HG02840 (cell line): ENCODE measurements around the gene RAB3GAP2.
A peak's percentile ranks its signal among the peaks of the same experiment; 100 is the strongest.
"Not testable (repeated sequence)": the region's sequence is repeated elsewhere in the genome, so short reads cannot be mapped to it uniquely, and the experiment has no call there.

Experiments used
- ATAC-seq: cut with Tn5 transposase; IDR thresholded peaks from one replicate; pipeline ENCODE4 v1.9.1; 2021; ENCODE audit warnings: mild to moderate bottlenecking, moderate library complexity, moderate number of reproducible peaks; ENCODE audit not compliant: unreplicated experiment, low FRiP score

RAB3GAP2 gene, protein sequence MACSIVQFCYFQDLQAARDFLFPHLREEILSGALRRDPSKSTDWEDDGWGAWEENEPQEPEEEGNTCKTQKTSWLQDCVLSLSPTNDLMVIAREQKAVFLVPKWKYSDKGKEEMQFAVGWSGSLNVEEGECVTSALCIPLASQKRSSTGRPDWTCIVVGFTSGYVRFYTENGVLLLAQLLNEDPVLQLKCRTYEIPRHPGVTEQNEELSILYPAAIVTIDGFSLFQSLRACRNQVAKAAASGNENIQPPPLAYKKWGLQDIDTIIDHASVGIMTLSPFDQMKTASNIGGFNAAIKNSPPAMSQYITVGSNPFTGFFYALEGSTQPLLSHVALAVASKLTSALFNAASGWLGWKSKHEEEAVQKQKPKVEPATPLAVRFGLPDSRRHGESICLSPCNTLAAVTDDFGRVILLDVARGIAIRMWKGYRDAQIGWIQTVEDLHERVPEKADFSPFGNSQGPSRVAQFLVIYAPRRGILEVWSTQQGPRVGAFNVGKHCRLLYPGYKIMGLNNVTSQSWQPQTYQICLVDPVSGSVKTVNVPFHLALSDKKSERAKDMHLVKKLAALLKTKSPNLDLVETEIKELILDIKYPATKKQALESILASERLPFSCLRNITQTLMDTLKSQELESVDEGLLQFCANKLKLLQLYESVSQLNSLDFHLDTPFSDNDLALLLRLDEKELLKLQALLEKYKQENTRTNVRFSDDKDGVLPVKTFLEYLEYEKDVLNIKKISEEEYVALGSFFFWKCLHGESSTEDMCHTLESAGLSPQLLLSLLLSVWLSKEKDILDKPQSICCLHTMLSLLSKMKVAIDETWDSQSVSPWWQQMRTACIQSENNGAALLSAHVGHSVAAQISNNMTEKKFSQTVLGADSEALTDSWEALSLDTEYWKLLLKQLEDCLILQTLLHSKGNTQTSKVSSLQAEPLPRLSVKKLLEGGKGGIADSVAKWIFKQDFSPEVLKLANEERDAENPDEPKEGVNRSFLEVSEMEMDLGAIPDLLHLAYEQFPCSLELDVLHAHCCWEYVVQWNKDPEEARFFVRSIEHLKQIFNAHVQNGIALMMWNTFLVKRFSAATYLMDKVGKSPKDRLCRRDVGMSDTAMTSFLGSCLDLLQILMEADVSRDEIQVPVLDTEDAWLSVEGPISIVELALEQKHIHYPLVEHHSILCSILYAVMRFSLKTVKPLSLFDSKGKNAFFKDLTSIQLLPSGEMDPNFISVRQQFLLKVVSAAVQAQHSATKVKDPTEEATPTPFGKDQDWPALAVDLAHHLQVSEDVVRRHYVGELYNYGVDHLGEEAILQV (N-terminal part only)

DNA sequence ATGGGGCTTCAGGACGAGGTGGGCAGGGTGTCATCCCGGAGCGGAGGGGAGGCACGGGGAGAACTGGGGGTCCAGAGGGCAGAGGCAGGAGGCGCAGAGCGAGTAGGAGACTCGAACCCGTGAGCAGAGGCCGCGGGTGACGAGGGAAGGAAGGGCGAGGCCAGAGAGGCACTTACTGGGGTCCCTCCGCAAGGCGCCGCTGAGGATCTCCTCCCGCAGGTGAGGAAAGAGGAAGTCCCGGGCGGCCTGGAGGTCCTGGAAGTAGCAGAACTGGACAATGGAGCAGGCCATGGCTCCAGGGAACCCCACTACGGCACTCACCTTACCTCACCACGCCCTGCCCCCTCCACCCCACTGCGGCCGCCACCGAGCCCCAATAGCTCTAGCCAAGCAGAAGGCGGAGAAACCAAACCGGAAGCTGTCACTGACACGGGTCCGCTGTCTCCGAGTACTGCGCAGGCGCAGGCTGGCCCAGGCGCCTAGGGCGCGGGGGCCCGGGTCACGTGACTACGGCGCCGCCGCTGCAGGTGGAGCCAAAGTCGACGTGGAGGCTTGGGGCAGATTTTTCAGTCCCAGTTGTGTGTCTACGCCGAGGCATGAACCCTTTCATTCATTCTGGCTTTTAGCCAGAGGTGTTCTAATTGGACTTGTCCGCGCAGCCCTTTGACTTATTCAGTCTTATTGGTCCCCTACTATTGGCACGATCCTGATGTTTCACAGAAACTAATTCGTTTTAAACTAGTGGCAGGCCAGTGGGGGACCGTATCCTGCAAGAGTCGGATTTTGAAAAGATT lies at the start of gene RAB3GAP2:
Gene RAB3GAP2 (minus strand): TSS at position 407 of the 794 bp plus-strand sequence. CDS start 116 bp downstream, at position 291.
- ATAC-seq: peak; percentile 99

DNA sequence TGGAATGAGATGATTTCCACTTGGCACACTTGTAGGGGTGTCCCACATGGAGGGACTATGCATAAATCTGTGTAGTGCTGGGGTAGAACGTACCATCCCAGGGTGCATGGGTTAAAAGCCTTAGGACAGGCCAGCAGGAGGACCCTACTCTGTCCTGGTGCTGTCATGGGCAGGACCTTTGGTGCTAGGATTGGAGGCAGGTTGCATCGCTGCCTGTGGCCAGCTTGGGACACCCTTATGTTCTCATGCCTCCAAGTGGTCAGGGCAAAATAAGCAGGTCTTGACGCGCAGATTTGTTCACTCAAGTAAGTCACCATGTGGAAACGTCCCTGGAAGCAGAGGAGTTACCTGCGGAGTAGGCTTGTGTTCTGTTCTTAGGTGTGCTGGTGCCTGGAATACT lies 49.5 kb upstream of the RAB3GAP2 start:
- no peak for ATAC-seq

DNA sequence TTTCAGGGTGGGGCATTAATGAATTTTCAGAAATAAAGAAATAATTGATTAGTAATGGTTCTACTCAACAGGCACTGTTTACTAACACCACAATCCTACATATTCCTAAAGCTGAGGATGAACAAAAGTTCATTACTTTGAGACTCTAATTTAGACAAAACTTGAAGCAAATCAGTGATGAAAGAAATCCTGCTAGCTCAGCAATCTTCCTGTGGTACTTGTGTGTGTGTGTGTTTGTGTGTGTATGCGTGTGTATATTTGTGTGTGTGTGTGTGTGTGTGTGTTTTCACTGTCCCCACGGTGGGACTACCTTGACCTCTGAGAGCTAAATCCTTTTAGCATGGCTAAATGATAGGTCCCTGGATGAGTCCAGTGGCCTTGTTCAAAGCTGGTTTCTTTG lies 48.5 kb upstream of the RAB3GAP2 start:
- ATAC-seq: no peak

DNA sequence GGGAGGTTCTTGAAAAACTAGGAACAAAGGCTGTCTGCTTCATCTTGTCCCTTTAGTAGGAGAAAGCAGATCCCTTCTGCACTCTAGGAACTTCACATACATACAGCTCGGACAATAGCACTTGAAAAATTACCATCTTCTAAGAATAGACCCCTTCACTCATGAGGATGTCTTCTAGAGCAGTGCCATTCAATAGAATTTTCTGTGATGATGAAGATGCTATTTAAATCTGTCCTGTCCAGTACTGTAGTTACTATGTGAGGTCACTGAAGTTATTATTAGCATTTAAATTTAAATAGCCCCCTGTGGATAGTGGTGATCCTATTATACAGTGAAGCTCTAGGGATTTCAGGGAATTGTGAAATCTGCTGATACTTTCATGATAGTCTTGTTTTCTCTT lies 46.4 kb upstream of the RAB3GAP2 start:
- ATAC-seq: no peak

DNA sequence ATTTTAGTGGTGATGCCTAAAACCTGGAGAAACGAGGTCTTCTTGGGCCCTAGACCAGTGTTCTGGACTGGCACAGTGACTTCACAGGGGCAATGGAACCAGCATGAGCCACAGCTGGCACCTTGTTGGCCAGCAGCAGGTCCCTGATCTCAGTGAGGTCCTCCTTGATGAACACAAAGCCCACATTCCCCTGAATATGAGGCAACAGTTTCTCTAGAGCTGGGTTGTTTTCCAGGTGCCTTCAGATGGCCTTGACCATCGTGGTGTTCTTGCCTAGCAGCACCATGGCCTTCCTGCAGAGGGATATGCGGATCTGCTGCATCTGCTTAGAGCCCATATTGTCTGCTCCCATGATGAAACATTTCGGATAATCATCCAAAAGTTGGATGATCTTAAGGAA lies 44.9 kb upstream of the RAB3GAP2 start:
- ATAC-seq: no peak

DNA sequence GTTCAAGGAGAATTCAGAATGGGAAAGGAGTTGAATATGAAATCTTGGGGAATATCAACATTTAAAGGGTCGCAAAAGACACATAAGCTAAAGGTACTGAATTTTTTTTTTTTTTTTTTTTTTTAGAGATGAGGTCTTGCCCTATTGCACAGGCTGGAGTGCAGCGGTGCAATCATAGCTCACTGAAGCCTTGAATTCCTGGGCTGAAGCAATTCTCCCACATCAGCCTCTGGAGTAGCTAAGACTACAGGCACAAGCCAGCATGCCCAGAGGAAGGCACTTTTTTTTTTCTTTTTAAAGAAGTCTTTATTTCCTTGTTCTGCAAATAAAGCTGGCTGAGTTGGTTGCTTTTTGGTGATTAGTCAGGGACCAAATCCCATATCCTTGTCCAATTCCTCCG lies 44.1 kb upstream of the RAB3GAP2 start:
- ATAC-seq: no peak

DNA sequence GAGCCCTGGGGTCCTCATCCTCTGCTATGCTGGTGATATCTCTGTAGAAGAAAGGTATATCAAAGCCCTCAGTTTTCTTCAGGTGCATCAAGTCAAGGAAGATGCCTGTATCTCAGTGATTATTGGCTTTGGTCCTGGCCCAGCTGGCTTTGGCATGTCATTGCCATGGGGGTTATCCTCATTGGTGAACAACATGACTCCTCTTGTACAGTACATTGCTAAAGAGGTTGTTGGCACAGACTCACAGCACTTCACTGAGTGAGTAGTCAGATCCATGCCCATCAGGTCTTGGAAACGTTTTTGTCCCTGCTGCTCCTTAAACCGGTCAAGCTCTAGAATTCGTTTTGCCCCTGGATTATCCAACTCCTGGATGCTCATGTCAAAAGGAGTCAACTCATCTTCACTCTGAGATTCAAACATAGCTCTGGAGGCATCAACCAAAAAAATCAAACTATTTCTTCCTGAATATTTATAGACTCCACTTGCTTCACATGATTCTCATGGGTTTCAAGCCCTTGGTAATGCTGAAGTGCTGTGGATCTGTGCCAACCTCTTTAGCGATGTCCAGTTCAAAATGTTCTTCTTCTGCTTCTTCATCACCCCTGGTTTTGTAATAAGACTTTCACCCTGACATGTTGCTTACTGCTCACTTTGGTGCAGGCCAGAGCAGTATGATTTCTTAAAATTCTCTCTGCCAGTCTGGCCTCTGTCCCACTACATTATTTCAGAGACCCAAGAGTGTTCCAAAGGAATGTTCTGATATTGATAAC lies 43.0 kb upstream of the RAB3GAP2 start:
- no peak for ATAC-seq

DNA sequence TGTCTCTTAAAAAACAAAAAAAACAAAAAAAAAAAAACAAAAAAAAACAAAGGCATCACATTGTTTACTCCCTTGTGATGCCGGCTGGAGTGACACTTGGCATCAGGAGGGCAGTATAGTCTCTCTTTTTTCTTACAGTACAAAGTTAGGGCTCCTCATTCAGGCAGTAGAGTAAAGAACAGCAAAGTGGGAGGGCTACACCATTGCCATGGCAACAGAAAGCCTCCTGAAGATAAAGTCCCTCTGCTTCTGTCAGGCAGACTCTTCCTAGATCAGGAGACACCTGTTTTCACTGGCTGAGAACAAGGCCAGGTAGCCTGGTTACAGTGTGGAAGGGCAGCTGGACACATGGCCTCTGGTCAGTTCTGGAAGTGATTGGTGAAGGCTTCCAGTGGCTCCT lies 41.3 kb upstream of the RAB3GAP2 start:
- ATAC-seq: no peak

DNA sequence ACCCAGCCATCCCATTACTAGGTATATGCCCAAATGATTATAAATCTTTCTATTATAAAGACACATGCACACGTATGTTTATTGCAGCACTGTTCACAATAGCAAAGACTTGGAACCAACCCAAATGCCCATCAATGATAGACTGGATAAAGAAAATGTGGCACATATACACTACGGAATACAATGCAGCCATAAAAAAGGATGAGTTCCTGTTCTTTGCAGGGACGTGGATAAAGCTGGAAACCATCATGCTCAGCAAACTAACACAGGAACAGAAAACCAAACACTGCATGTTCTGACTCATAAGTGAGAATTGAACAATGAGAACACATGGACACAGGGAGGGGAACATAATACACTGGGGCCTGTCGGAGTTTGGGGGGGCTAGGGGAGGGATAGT lies 37.9 kb upstream of the RAB3GAP2 start:
- not testable (repeated sequence) for ATAC-seq

DNA sequence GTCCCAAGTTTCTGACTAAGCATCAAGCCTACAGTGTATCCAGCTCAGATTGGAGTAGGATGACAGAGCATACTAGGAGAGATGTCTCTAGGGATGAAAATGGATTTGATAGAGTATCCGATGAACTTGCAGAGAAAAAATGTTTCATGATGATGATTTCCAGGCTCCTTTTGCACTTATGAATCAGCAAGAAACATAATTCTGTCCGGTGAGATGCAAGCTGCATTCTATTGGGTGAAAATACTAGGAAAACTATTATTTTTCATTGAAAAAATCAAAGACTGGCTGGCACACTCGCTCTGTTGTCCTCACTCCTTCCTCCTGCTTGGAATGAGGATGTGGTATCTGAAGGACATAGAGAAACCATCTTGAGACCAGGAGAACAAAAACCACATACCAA lies 35.4 kb upstream of the RAB3GAP2 start:
- no peak for ATAC-seq

DNA sequence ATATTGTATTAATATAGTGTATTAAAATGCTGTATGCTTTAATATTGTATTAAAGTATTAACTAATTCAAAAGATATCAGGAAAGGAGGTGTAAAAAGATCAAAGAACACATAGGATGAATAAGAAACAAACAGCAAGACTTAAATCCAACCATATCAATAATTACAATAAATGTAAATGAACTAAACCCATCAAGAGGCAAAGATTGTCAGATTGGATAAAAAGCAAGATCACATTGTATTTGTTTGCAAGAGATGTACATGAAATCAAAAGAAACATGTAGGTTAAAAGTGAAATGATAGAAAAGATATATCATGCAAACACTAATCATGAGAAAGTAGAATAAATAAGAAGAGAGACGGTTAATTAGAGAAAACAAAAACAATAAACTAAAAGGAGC lies 34.1 kb upstream of the RAB3GAP2 start:
- ATAC-seq: no peak

DNA sequence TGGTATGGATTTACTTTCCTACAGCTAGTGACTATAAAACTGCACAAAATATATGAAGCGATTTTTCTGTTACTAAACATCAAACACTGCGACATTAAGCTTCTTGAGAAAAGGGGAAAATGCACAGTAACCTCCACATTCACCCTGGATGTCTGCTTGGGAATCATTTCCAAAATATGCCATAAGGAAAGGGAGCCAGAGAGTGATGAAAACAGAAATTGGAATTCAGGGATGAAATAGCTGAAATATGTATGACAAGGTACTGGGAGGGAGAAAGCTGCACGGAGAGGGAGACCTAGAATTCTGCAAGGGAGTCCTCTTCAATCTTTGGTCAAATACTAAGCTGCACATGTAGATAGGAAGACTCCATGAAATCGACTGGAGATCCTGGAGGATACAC lies 31.6 kb upstream of the RAB3GAP2 start:
- no peak for ATAC-seq

DNA sequence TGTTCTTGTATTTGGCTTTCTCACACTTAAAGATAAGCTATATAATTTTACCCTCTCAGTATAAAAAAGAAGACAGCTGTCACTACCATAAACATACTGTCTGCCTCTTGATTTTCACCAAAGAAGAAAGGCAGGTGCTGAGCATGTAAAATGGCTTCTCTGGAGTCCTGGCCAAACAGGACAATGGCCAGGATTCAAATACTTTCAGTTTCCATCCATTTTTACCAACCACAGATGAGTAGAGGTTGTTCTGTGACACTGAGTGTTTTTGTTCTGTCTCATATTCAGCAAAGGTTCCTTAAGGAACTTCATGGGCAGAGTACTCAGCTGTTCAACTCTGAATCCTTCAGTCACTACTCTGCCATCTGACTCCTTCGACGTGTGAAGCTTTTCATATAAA lies 29.4 kb upstream of the RAB3GAP2 start:
- ATAC-seq: no peak

DNA sequence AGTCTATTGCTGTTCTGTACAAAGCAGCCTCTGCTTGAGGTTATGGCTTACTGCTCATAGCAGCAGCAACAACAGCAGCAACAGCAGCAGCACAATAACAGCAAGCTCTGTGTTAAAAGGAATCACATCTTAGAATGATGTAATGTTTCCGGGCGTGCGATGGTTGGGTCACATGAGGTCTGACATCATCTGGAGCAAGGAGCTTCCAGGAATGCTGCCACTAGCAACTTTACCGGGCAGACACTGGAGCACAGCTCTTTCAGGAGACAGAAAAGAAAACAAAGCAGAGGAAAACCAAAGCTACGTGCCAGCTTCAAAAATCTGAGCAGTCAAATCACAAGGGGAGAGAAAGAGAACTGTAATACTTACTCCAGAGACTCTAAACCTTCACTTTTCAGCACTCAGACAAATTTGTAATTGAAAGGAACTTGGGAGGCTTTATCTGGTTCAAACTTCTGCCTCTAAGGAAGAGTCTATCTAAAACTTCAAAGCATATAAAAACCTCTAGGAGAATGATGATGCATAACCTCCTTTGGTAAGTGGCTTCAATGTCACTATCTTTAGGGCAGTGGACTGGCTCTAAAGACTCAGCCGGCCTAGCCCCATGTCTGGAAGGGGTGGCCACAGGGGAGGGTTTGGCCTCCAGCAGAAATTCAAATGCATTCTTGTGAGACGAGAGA lies 28.3 kb upstream of the RAB3GAP2 start:
- ATAC-seq: no peak

DNA sequence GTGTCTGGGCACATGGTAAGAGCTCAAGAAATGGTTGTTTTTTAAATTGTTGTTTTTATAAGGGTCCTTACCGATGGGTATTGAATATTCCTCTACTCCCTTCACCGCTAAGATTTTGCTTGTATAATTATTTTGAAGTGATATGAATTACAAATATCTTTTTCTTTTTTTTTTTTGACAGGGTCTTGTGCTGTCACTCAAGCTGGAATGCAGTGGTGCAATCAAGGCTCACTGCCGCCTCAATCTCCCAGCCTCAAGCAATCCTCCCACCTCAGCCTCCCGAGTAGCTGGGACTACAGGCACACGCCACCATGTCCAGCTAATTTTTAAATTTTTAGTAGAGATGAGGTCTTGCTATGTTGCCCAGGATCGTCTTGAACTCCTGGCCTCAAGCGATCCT lies 27.1 kb upstream of the RAB3GAP2 start:
- ATAC-seq: no peak

DNA sequence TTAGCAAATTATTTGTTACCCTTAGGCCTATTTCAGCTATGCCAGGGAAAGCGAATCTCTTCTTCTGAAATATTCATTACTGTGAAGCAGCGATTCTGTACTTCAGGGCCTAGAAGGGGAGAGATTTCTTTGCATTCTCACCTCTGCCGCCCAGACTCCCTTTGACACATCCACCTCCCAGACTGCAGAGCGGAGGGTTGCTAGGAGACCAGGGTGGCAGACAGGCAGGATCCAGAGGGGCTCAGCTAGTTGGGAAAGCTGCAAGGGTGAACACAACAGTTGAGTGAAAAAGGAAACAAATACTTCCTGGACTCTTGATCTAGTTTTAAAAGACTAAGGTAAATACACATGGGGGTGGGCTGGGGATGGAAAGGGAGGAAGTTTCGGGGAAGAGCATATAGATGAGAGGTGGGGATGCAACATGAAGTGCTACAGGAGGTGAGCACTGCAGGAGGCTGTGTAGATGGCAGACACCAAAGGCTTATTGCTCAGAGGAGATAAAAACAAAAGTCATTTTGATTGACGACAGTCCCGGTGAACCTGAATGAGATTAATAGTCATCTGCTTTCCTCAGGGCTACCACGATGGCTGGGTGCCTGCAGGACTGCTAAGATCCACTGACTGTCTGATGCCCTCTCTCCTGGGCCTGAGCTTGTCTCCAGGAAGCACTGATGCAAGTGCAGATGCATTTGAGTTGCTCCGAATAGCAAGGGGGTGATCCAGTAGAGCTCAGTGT lies 26.4 kb upstream of the RAB3GAP2 start:
- ATAC-seq: no peak

DNA sequence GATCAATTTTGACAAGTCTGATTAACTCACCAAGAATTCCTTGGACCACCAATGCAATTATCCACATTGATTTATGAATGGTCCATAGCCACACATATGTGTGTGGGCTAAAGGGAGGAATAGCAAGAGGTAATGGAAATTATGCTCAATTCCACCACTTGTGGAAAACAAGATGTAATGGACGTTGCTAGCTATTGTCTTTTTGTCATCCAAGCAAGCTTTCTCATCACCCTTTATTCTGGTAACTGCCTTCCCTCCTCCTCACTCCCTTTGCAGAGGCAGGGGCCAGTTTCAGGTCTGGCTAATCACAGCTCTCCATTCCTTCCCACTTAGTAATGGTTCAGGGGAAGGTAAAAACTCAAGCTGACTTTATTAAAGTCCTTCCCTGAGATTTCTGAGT lies 24.7 kb upstream of the RAB3GAP2 start:
- ATAC-seq: no peak

DNA sequence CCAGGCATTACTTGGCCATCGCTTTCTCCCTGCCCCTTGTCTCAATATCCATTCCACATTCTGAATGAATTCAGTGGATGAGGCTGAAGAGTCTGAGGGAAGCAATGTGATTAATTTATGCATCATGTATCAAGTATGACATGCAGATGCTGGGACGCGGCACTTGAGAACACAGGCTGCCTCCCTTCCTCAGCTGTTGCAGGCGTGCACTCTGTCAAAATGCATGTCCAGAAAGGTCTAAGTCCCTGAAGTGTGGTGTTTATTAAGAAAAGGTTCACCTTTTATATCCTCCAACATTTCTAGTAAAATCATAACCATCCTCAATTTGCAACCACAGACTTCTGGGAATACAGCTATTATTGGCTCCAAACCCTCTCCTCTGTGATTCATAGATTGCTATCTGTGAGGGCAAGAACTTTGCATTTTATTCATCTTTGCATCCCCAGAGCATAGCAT lies 22.6 kb upstream of the RAB3GAP2 start:
- no peak for ATAC-seq
